ENCODE results near the gene SPDYE1.

The SPDYE1 gene

DNA sequence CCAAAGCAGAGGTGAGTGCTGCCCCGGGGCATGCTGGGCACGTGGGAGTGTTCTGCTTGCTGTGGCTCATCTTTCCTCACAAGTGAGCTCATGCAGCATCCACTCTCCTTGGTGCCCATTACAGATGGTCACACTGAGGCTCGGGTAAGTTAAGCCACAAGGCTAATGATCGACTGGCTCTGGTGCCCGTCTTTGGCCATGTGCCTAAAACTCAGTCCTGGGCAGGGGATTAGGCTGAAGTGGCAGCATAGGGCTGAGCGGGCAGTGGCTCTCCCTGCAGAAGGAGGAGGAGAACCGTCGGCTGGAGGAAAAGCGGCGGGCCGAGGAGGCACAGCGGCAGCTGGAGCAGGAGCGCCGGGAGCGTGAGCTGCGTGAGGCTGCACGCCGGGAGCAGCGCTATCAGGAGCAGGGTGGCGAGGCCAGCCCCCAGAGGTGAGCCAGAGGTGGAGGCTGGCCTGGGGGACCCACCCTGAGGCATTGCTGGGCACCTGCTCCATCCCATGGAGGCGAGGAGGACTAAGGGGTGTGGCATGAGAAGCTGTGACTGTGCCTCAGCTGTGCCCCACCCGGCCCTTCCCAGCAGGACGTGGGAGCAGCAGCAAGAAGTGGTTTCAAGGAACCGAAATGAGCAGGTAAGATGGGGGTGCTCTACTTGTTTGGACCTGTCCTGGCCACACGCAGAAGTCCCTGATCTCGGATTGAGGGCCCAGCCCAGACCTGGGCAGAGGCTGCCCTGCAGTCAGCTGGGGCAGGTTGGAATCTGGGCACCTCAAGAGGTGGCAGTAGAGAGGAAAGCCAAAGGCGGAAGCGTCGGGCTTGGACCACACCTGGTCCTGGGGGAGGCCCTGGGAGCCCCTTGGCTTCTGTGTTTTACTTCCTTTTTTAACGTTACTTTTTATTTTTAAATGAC, 60.4 kb downstream of the SPDYE1 start:
- no peaks in the 10 kb centered on the region for H3K27me3 ChIP-seq (ENCODE audit: low read depth)
- peaks cover 80% of the 10 kb centered on the region for H3K36me3 ChIP-seq (replicated peaks)
- no peaks in the 10 kb centered on the region for H3K9me3 ChIP-seq
- in situ Hi-C loops (cut with MboI; ENCODE audit: low sequenced_read_pairs) = no loop called here
- DNase-seq (ENCODE audit: low spot score in 2 of 2) = no peak
- no peaks in the 10 kb centered on the region for H3K4me1 ChIP-seq
- no peak overlapping the region for H3K4me3 ChIP-seq

- peaks cover 76% of the 10 kb centered on the region for H3K36me3 ChIP-seq (replicated peaks)
- no peak overlapping the region for H3K4me3 ChIP-seq
- H3K27me3 ChIP-seq (ENCODE audit: low read depth) = no peaks in the 10 kb centered on the region
- in situ Hi-C loops (cut with MboI; ENCODE audit: low sequenced_read_pairs) = no loop called here
- H3K4me1 ChIP-seq = peaks cover 5% of the 10 kb centered on the region
- H3K9me3 ChIP-seq = no peaks in the 10 kb centered on the region
- DNase-seq (ENCODE audit: low spot score in 2 of 2) = no peak
Observed at GRCh38 chr7:44058759-44059218, 61.1 kb downstream of the SPDYE1 start.

DNA sequence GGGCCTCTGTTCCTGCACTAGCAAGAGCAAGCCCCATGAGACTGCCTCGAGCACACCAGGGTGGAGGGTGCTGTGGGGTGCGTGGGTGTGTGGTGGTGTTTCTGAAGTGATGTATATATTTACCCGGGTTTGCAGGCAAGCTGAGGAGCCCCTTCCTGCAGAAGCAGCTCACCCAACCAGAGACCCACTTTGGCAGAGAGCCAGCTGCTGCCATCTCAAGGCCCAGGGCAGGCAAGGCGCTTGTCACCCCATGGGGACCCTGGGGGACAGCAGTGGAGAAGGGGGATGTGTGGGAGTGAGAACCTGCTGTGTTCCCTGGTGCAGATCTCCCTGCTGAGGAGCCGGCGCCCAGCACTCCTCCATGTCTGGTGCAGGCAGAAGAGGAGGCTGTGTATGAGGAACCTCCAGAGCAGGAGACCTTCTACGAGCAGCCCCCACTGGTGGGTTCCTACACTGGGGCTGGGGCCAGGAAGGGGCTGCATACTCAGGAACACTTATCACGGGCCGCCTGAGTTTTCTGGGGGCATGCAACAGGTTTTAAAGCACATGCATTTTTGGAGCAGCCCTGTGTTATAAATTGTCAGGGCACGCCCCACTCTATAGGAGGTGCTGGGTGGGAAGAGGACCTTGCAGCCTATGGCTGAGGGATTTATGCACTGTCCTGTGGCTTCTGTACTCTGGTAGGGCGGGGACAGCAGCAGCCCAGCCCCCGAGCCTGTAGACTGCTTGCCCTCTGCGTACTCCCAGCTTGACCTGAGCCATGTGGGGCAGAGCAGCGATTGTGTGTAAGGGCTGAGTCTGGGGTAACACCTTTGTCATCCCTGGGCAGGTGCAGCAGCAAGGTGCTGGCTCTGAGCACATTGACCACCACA, 61.8 kb downstream of the SPDYE1 start:
- Histone ChIP-seq H3K27me3 (ENCODE audit: low read depth) (no peaks in the 10 kb centered on the region), H3K36me3 (replicated peaks) (peaks cover 71% of the 10 kb centered on the region), H3K4me3 (no peak overlapping the region), H3K9me3 (no peaks in the 10 kb centered on the region), H3K4me1 (peaks cover 10% of the 10 kb centered on the region)
- DNase-seq (ENCODE audit: low spot score in 2 of 2) = no peak
- in situ Hi-C loops (cut with MboI; ENCODE audit: low sequenced_read_pairs) = no loop called here

All from HAP-1 (cell line).